ENCODE results near the gene RPGRIP1L.

DNA sequence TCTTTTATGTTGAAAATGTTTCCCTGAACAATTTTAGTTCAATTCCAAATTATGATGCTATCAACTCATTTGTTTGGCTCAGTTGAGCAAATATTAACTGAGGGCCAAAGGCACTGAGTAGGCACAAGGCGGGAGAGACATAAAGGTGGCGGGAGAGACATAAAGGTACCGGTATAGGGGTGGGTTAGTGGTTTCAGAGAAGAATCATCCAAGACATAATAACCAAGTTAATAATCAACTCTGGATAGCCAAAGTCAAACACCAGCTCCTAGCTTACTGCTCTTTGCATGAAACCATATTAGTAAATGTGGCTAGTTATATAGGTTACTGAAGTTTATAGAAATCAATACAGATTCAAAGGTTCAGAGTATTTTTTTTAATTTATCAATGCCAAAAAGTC lies 91.7 kb downstream of the RPGRIP1L start:
- TF ChIP-seq, protein P1, sequence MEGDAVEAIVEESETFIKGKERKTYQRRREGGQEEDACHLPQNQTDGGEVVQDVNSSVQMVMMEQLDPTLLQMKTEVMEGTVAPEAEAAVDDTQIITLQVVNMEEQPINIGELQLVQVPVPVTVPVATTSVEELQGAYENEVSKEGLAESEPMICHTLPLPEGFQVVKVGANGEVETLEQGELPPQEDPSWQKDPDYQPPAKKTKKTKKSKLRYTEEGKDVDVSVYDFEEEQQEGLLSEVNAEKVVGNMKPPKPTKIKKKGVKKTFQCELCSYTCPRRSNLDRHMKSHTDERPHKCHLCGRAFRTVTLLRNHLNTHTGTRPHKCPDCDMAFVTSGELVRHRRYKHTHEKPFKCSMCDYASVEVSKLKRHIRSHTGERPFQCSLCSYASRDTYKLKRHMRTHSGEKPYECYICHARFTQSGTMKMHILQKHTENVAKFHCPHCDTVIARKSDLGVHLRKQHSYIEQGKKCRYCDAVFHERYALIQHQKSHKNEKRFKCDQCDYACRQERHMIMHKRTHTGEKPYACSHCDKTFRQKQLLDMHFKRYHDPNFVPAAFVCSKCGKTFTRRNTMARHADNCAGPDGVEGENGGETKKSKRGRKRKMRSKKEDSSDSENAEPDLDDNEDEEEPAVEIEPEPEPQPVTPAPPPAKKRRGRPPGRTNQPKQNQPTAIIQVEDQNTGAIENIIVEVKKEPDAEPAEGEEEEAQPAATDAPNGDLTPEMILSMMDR (IDR thresholded peaks at IDR 0.05) = no peak
- TF ChIP-seq POLR2AphosphoS5 (IDR thresholded peaks at IDR 0.05) = no peak
- TF ChIP-seq EP300 (IDR thresholded peaks at IDR 0.05) = no peak
